ENCODE results near the gene EPB42. TPM values are rescaled to one million over a fixed set of nuclear protein-coding genes. Genes with fewer than 3 reads are reported as not detected.

EPB42 gene
- total RNA-seq, 1 donor from 2014 or later: not detected

DNA sequence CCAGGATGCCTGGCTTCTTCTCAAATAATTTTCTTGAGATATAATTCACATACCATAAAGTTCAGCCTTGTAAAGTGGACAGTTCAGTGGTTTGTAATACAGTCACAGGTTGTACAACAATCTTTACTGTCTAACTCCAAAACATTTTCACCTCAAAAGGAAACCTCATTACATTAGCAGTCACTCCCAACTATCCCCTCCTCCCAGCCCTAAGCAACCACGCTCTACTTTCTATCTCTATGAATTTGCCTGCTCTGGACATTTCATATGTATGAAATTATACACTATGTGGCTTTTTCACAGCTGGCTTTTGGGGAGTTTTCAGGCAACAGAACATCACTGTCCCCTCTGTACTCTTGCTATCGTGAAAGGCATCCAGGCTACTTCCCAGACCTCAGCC lies 28.4 kb upstream of the EPB42 start:
- DNase-seq (no peak), ATAC-seq (no peak)
- TF ChIP-seq, protein P1, sequence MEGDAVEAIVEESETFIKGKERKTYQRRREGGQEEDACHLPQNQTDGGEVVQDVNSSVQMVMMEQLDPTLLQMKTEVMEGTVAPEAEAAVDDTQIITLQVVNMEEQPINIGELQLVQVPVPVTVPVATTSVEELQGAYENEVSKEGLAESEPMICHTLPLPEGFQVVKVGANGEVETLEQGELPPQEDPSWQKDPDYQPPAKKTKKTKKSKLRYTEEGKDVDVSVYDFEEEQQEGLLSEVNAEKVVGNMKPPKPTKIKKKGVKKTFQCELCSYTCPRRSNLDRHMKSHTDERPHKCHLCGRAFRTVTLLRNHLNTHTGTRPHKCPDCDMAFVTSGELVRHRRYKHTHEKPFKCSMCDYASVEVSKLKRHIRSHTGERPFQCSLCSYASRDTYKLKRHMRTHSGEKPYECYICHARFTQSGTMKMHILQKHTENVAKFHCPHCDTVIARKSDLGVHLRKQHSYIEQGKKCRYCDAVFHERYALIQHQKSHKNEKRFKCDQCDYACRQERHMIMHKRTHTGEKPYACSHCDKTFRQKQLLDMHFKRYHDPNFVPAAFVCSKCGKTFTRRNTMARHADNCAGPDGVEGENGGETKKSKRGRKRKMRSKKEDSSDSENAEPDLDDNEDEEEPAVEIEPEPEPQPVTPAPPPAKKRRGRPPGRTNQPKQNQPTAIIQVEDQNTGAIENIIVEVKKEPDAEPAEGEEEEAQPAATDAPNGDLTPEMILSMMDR (IDR thresholded peaks at IDR 0.05): no peak
- Histone ChIP-seq H3K27ac (no peak overlapping the region), H3K36me3 (no peaks in the 10 kb centered on the region), H3K27me3 (ENCODE audit: low read depth) (no peaks in the 10 kb centered on the region), H3K4me3 (no peak overlapping the region), H3K4me1 (no peaks in the 10 kb centered on the region), H3K9me3 (no peaks in the 10 kb centered on the region)
- intact Hi-C loops (cut with DNase I): no loop called here

DNA sequence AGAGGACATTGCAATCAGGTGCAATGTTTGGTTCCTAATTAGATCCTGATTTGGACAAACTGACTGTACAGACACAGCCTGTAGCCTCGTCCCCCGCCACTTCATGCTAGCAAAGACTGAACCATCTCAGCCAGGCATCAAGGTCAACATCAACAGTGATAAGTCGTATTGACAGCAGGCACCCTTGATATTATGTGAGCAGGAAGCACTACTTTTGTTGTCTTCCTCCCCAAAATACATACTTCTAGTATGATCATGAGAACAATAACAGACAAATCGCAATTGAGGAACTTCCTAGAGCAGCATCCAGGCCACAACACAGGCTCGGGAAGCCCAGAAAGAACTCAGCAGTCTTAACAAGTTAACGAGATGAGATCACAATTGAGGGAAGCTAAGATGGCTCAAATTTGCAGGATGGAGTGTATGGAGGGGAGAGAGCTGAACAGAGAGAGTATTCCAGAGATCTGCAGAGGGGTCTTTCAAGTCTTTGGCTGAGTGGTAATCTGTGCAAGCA lies 25.5 kb upstream of the EPB42 start:
- H3K4me3 ChIP-seq: no peak overlapping the region
- H3K9me3 ChIP-seq: no peaks in the 10 kb centered on the region
- TF ChIP-seq, protein P1 (IDR thresholded peaks at IDR 0.05): no peak
- no peak overlapping the region for H3K27ac ChIP-seq
- no peaks in the 10 kb centered on the region for H3K36me3 ChIP-seq
- no peaks in the 10 kb centered on the region for H3K27me3 ChIP-seq (ENCODE audit: low read depth)
- no peaks in the 10 kb centered on the region for H3K4me1 ChIP-seq
- DNase-seq (no peak), ATAC-seq (no peak)
- intact Hi-C loops (cut with DNase I): no loop called here

DNA sequence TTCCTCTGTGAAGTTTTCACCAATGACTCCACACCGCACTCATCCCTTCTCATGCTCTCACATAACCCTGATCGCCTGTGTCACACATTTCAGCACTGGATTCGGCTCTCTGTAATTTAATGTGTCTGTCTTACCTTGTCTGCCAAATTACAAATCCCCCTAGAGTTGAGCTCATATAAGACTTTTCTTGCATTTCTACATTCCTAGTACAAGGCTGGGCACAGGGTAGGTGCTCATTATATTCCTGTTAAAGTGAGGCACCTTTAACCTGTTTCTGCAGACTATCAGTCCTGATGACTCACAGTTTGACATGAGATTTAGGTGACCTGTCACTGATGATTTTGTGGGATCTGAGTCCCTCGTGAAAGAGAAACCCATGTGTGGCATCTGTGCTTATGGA lies 23.3 kb upstream of the EPB42 start:
- Histone ChIP-seq H3K4me1 (no peaks in the 10 kb centered on the region), H3K36me3 (no peaks in the 10 kb centered on the region), H3K4me3 (no peak overlapping the region), H3K27ac (no peak overlapping the region), H3K27me3 (ENCODE audit: low read depth) (no peaks in the 10 kb centered on the region), H3K9me3 (no peaks in the 10 kb centered on the region)
- TF ChIP-seq, protein P1 (IDR thresholded peaks at IDR 0.05): no peak
- DNase-seq (no peak), ATAC-seq (no peak)
- intact Hi-C loops (cut with DNase I): no loop called here

DNA sequence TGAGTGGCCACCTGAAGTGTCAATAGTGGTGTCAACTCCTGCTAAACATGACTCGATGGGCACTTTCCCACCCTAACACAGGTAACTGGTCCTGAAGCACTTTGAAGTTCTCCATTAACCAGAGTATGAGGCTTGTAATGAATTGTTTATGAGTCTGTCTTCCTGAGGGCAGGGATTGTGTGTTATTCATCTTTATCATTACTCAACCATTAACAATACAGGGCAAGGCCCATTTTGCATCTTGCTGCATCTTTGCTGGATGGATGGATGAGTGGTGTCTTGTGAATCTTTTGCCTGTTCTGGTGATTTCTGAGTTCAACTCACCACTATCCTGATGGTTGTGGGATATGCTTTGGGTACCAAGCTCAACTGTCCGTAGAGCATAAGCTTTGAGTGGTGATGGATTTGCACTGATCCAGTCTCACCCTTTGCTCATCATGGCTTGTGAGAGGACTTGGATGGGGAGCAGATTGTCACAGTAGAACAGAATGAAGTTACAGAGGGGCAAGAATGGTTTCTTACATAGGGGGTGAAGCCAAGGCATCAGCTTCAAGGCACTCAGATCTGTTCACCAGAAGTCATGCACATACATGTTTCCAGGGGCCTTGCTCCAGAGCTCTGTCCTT lies 22.3 kb upstream of the EPB42 start:
- H3K9me3 ChIP-seq: no peaks in the 10 kb centered on the region
- no peaks in the 10 kb centered on the region for H3K4me1 ChIP-seq
- DNase-seq (no peak), ATAC-seq (no peak)
- intact Hi-C loops (cut with DNase I): no loop called here
- H3K27me3 ChIP-seq (ENCODE audit: low read depth): no peaks in the 10 kb centered on the region
- no peak overlapping the region for H3K27ac ChIP-seq
- H3K36me3 ChIP-seq: no peaks in the 10 kb centered on the region
- TF ChIP-seq, protein P1 (IDR thresholded peaks at IDR 0.05): no peak
- no peak overlapping the region for H3K4me3 ChIP-seq

DNA sequence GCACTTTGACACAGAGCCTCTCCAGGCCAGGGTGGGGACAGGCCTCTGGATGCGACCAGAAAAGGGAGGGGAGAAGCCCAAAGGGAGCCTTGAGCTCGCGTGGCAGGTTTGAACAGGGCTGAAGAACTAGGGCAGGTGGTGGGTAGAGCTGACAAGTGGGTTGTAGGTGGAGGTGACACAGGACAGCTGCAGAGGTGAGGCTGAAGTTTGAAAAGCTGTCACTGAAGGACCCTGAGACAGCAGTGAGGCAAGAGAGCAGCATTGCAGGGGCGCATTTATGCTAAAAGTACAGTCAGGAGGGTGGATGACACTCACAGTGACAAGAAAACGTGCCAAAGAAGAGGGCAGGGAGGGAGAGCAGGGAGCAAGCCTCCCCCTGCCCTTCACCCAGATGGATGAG lies 21.8 kb upstream of the EPB42 start:
- no peak overlapping the region for H3K27ac ChIP-seq
- H3K4me1 ChIP-seq: no peaks in the 10 kb centered on the region
- no peaks in the 10 kb centered on the region for H3K27me3 ChIP-seq (ENCODE audit: low read depth)
- no peak overlapping the region for H3K4me3 ChIP-seq
- DNase-seq (no peak), ATAC-seq (no peak)
- TF ChIP-seq, protein P1 (IDR thresholded peaks at IDR 0.05): no peak
- no peaks in the 10 kb centered on the region for H3K9me3 ChIP-seq
- H3K36me3 ChIP-seq: no peaks in the 10 kb centered on the region
- intact Hi-C loops (cut with DNase I): no loop called here

All from lower lobe of right lung (tissue), 2 donors.